ENCODE measurements around the gene DOCK4.

The DOCK4 gene

GRCh38 chr7:111784296-111784695 lies 421.9 kb downstream of the DOCK4 start:
- H3K27ac Mint-ChIP-seq, result no peak overlapping the region
- H3K27me3 Mint-ChIP-seq (ENCODE audit: low read depth), result no peaks in the 10 kb centered on the region
- H3K9me3 Mint-ChIP-seq, result no peaks in the 10 kb centered on the region
- no peak for TF ChIP-seq CTCF (IDR thresholded peaks at IDR 0.05; ENCODE audit: unreplicated experiment in 3 of 3)
- H3K36me3 Mint-ChIP-seq (ENCODE audit: low read depth), result peaks cover 46% of the 10 kb centered on the region
- peaks cover 11% of the 10 kb centered on the region for H3K4me1 Mint-ChIP-seq
- H3K4me3 Mint-ChIP-seq, result no peak overlapping the region

DNA sequence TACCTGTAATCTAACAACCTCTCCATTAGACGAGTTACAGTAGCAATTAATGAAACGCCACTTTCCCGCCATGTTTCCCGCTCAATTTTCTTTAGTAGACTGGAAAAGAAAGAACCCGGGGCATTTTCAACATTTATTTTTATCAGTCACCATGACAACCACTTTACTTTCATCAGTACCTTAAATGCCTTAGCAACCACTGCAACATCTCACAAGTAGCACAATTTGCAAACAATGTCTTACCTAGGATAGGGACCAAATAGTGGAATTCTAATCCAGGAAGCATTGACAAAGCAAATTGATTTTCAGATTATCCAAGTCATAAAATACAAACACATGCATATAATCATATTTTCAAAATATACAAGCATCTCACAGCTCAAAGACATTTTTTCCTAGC lies 422.3 kb downstream of the DOCK4 start:
- H3K4me3 Mint-ChIP-seq, result no peak overlapping the region
- peaks cover 7% of the 10 kb centered on the region for H3K4me1 Mint-ChIP-seq
- no peak overlapping the region for H3K27ac Mint-ChIP-seq
- no peaks in the 10 kb centered on the region for H3K9me3 Mint-ChIP-seq
- no peaks in the 10 kb centered on the region for H3K27me3 Mint-ChIP-seq (ENCODE audit: low read depth)
- no peak for TF ChIP-seq CTCF (IDR thresholded peaks at IDR 0.05; ENCODE audit: unreplicated experiment in 3 of 3)
- H3K36me3 Mint-ChIP-seq (ENCODE audit: low read depth), result peaks cover 46% of the 10 kb centered on the region

DNA sequence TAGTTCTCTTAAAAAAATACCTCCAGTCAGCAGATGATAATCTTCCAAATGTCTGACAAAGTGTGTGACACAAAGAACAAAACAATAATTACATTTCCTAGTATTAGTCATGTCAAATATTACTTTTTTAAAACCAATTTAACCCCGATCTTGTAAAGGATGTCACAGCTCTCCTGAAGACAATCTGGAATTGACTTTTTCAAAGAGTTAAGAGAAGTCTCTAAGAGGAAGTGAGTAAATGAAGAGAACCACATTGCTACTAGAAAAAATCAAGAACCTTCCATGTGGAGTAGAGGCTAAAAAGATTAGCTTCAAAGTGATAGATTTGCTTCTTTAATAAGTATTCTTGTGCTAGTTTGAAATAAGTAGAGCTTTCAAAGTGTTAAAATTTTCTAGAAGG lies 425.7 kb downstream of the DOCK4 start:
- H3K9me3 Mint-ChIP-seq, result peaks cover 12% of the 10 kb centered on the region
- peaks cover 65% of the 10 kb centered on the region for H3K36me3 Mint-ChIP-seq (ENCODE audit: low read depth)
- no peak for TF ChIP-seq CTCF (IDR thresholded peaks at IDR 0.05; ENCODE audit: unreplicated experiment in 3 of 3)
- no peaks in the 10 kb centered on the region for H3K4me1 Mint-ChIP-seq
- H3K27me3 Mint-ChIP-seq (ENCODE audit: low read depth), result no peaks in the 10 kb centered on the region
- no peak overlapping the region for H3K27ac Mint-ChIP-seq
- no peak overlapping the region for H3K4me3 Mint-ChIP-seq

- Mint-ChIP-seq H3K27ac (no peak overlapping the region), H3K4me1 (no peaks in the 10 kb centered on the region), H3K27me3 (ENCODE audit: low read depth) (no peaks in the 10 kb centered on the region), H3K36me3 (ENCODE audit: low read depth) (peaks cover 74% of the 10 kb centered on the region), H3K4me3 (no peak overlapping the region), H3K9me3 (peaks cover 12% of the 10 kb centered on the region)
- TF ChIP-seq CTCF (IDR thresholded peaks at IDR 0.05; ENCODE audit: unreplicated experiment in 3 of 3), result no peak
Measured at GRCh38 chr7:111775206-111775605, 431.0 kb downstream of the DOCK4 start.

DNA sequence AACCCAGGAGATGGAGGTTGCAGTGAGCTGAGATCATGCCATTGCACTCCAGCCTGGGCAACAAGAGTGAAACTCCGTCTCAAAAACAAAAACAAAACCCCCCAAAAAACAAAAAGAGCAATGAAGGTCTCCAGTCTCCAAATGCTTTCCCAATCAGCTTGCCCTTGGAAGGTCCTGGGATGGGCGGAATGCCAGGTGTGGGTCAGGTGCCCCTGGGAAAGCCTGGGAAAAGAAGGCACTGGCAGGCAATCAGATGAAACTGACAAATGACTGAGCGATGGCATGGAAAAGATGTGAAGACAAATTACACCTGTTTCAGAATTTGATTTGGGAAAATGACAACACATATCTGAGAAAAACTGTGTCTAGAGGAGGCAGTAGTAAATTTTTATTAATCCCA lies 433.5 kb downstream of the DOCK4 start:
- H3K4me3 Mint-ChIP-seq, result no peak overlapping the region
- H3K36me3 Mint-ChIP-seq (ENCODE audit: low read depth), result peaks cover 70% of the 10 kb centered on the region
- H3K27me3 Mint-ChIP-seq (ENCODE audit: low read depth), result no peaks in the 10 kb centered on the region
- no peak overlapping the region for H3K27ac Mint-ChIP-seq
- no peaks in the 10 kb centered on the region for H3K4me1 Mint-ChIP-seq
- peaks cover 10% of the 10 kb centered on the region for H3K9me3 Mint-ChIP-seq
- TF ChIP-seq CTCF (IDR thresholded peaks at IDR 0.05; ENCODE audit: unreplicated experiment in 3 of 3), result no peak

- Mint-ChIP-seq H3K27ac (no peak overlapping the region), H3K27me3 (ENCODE audit: low read depth) (no peaks in the 10 kb centered on the region), H3K4me1 (no peaks in the 10 kb centered on the region), H3K36me3 (ENCODE audit: low read depth) (peaks cover 60% of the 10 kb centered on the region), H3K9me3 (peaks cover 7% of the 10 kb centered on the region), H3K4me3 (no peak overlapping the region)
- TF ChIP-seq CTCF (IDR thresholded peaks at IDR 0.05; ENCODE audit: unreplicated experiment in 3 of 3), result no peak
Measured at GRCh38 chr7:111771638-111772037, 434.6 kb downstream of the DOCK4 start.
